HG03060 (cell line): ENCODE results near the gene SNAPC4.

Experiments used
- ATAC-seq: cut with Tn5 transposase; IDR thresholded peaks from one replicate; pipeline ENCODE4 v1.9.1; 2021; ENCODE audit warnings: low read depth, moderate number of reproducible peaks; ENCODE audit not compliant: unreplicated experiment

Gene SNAPC4

GRCh38 chr9:136373300-136374182 lies 26.4 kb downstream of the SNAPC4 start, which contains the start of gene CARD9:
Gene CARD9, minus strand, starts transcription at chr9:136373669. Its CDS starts 1,591 bp downstream, at chr9:136372078.
- ATAC-seq, result no peak

- no peak for ATAC-seq
Observed at GRCh38 chr9:136372561-136373299, 27.2 kb downstream of the SNAPC4 start.

- no peak for ATAC-seq
Observed at GRCh38 chr9:136372006-136372405, 28.0 kb downstream of the SNAPC4 start.

GRCh38 chr9:136371533-136371880 lies 28.5 kb downstream of the SNAPC4 start:
- ATAC-seq, result no peak

GRCh38 chr9:136370687-136371532 lies 29.1 kb downstream of the SNAPC4 start:
- ATAC-seq, result no peak

- no peak for ATAC-seq
Observed at GRCh38 chr9:136370037-136370436, 29.9 kb downstream of the SNAPC4 start.

- no peak for ATAC-seq
Observed at GRCh38 chr9:136368190-136368589, 31.8 kb downstream of the SNAPC4 start.

- ATAC-seq, result no peak
Observed at GRCh38 chr9:136367296-136368145, 32.4 kb downstream of the SNAPC4 start.

- ATAC-seq, result no peak
Observed at GRCh38 chr9:136366826-136367225, 33.1 kb downstream of the SNAPC4 start.

GRCh38 chr9:136365775-136366222 lies 34.2 kb downstream of the SNAPC4 start:
- ATAC-seq, result no peak

GRCh38 chr9:136364942-136365774 lies 34.8 kb downstream of the SNAPC4 start:
- no peak for ATAC-seq

- peak; percentile 3 for ATAC-seq
Observed at GRCh38 chr9:136363949-136364748, 35.8 kb downstream of the SNAPC4 start.

GRCh38 chr9:136363106-136363948 lies 36.6 kb downstream of the SNAPC4 start, which contains the start of gene DNLZ:
Gene DNLZ, minus strand, starts transcription at chr9:136363744. Its CDS starts 30 bp downstream, at chr9:136363714.
- peak; percentile 45 for ATAC-seq

GRCh38 chr9:136362450-136362784 lies 37.6 kb downstream of the SNAPC4 start:
- ATAC-seq, result no peak

GRCh38 chr9:136361754-136362449 lies 38.1 kb downstream of the SNAPC4 start:
- no peak for ATAC-seq

GRCh38 chr9:136361047-136361753 lies 38.8 kb downstream of the SNAPC4 start:
- no peak for ATAC-seq
